ENCODE results near the gene ACSS1. TPM values are rescaled to one million over a fixed set of nuclear protein-coding genes. Genes with fewer than 3 reads are reported as not detected.

Gene ACSS1
- total RNA-seq (2014; rRNA removed; shearing (Covaris generic)), result 3.8 and 4.9 TPM in 2 replicates

- peak in 1 of 2 experiments; percentile 54 for DNase-seq (ENCODE audit: low read depth in 1 of 2, low spot score in 2 of 2)
- Histone ChIP-seq H3K9me3 (replicated peaks) (no peaks in the 10 kb centered on the region), H3K36me3 (no peaks in the 10 kb centered on the region), H3K4me1 (replicated peaks) (peaks cover 24% of the 10 kb centered on the region), H3K27me3 (replicated peaks) (no peaks in the 10 kb centered on the region; the same call in 1 of the 2 replicates), H3K4me3 (peak within 1 kb of the TSS; percentile 61), H3K27ac (peak within 1 kb of the TSS; percentile 42)
These were observed at the start of gene ACSS1 for GRCh38 chr20:25058051-25058846. TSS of gene ACSS1 (minus strand) at chr20:25058139. CDS start at chr20:25058102, 37 bp downstream.

DNA sequence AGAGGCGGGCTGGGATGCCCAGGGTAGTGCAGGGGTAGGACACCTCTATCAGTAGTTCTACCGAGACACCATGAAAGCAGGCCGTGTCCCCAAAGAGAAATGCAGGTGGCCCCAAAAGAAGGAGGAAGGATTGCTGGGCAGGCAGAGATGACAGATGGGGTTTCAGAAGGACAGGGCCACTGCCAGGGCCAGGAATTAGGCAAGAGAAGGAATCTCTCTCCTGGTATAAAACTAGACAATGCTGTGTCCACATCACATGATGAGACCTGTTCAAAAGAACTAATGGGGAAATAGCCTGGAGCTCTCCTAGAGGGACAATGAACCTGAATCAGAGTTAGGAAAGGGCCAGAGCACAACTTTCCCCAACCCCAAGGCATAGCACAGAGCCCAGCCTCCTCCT lies 45.6 kb upstream of the ACSS1 start:
- Histone ChIP-seq H3K27ac (no peak overlapping the region), H3K4me3 (no peak overlapping the region), H3K9me3 (replicated peaks) (no peaks in the 10 kb centered on the region), H3K27me3 (replicated peaks) (no peaks in the 10 kb centered on the region), H3K4me1 (replicated peaks) (peaks cover 12% of the 10 kb centered on the region), H3K36me3 (no peaks in the 10 kb centered on the region)
- DNase-seq (ENCODE audit: low read depth in 1 of 2, low spot score in 2 of 2), result no peak

DNA sequence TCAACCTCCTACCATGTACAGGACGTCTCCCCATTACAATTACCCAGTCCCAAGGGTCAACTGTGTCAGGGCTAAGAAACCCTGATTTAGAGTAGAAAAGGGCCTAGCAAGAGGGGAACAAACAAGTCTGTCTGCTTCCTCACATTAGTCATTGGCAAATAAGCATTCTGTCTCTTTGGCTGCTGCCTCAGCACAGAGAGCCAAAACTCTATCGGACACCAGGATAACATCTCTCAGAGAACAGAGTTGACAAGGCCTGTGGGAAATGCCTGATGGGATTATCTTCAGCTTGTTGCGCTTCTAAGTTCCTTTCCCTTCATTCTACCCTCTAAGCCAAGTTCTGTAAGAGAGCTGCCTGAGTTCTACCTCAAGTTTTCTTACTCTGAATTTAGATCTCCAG lies 43.0 kb upstream of the ACSS1 start:
- H3K36me3 ChIP-seq, result no peaks in the 10 kb centered on the region
- H3K4me1 ChIP-seq (replicated peaks), result peaks cover 22% of the 10 kb centered on the region
- no peaks in the 10 kb centered on the region for H3K9me3 ChIP-seq (replicated peaks)
- H3K27ac ChIP-seq, result peak overlapping the region; percentile 59
- H3K4me3 ChIP-seq, result no peak overlapping the region
- no peaks in the 10 kb centered on the region for H3K27me3 ChIP-seq (replicated peaks)
- DNase-seq (ENCODE audit: low read depth in 1 of 2, low spot score in 2 of 2), result no peak

GRCh38 chr20:25099601-25100140 lies 41.7 kb upstream of the ACSS1 start:
- H3K27me3 ChIP-seq (replicated peaks), result no peaks in the 10 kb centered on the region

GRCh38 chr20:25097498-25097897 lies 39.6 kb upstream of the ACSS1 start:
- H3K27ac ChIP-seq, result no peak overlapping the region
- no peaks in the 10 kb centered on the region for H3K27me3 ChIP-seq (replicated peaks)
- H3K9me3 ChIP-seq (replicated peaks), result no peaks in the 10 kb centered on the region
- peak in 1 of 2 experiments; percentile 54 for DNase-seq (ENCODE audit: low read depth in 1 of 2, low spot score in 2 of 2)
- no peak overlapping the region for H3K4me3 ChIP-seq
- peaks cover 22% of the 10 kb centered on the region for H3K4me1 ChIP-seq (replicated peaks)
- no peaks in the 10 kb centered on the region for H3K36me3 ChIP-seq

More at GRCh38 chr20:25099601-25100140, 41.7 kb upstream of the ACSS1 start:
- no peak for DNase-seq (ENCODE audit: low read depth in 1 of 2, low spot score in 2 of 2)
- Histone ChIP-seq H3K36me3 (no peaks in the 10 kb centered on the region), H3K9me3 (replicated peaks) (no peaks in the 10 kb centered on the region), H3K27ac (no peak overlapping the region), H3K4me1 (replicated peaks) (peaks cover 22% of the 10 kb centered on the region), H3K4me3 (no peak overlapping the region)

GRCh38 chr20:25090492-25091429 lies 32.8 kb upstream of the ACSS1 start:
- Histone ChIP-seq H3K36me3 (no peaks in the 10 kb centered on the region), H3K4me1 (replicated peaks) (no peaks in the 10 kb centered on the region), H3K27ac (no peak overlapping the region), H3K27me3 (replicated peaks) (peaks cover 3% of the 10 kb centered on the region; the same call in 1 of the 2 replicates), H3K9me3 (replicated peaks) (no peaks in the 10 kb centered on the region), H3K4me3 (no peak overlapping the region)
- DNase-seq (ENCODE audit: low read depth in 1 of 2, low spot score in 2 of 2), result no peak

DNA sequence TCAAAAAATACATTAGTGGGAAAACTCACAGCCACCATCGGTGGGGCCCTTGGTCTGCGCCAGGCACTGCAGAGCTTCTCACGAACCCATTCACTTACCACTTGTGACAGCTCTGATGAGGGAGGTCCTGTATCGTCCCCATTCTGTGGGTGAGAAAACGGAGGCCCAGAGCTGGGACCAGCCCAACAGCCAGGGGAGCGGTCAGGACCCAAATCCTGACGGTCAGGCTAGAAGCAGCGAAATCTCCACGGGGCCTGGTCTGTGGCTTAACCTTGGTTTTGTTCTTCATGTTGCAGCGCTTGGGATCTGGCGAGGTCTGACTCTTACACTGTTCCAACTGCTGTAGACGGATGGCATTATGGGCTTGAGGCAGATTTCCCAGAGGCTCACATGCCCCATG lies 31.7 kb upstream of the ACSS1 start:
- no peak overlapping the region for H3K27ac ChIP-seq
- peaks cover 11% of the 10 kb centered on the region for H3K27me3 ChIP-seq (replicated peaks)
- H3K9me3 ChIP-seq (replicated peaks), result no peaks in the 10 kb centered on the region
- no peak for DNase-seq (ENCODE audit: low read depth in 1 of 2, low spot score in 2 of 2)
- H3K4me3 ChIP-seq, result no peak overlapping the region
- no peaks in the 10 kb centered on the region for H3K4me1 ChIP-seq (replicated peaks)
- H3K36me3 ChIP-seq, result no peaks in the 10 kb centered on the region

GRCh38 chr20:25089096-25089495 lies 31.2 kb upstream of the ACSS1 start:
- Histone ChIP-seq H3K27me3 (replicated peaks) (peaks cover 16% of the 10 kb centered on the region), H3K36me3 (no peaks in the 10 kb centered on the region), H3K4me1 (replicated peaks) (no peaks in the 10 kb centered on the region), H3K4me3 (no peak overlapping the region), H3K27ac (no peak overlapping the region), H3K9me3 (replicated peaks) (peaks cover 3% of the 10 kb centered on the region)
- DNase-seq (ENCODE audit: low read depth in 1 of 2, low spot score in 2 of 2), result no peak

DNA sequence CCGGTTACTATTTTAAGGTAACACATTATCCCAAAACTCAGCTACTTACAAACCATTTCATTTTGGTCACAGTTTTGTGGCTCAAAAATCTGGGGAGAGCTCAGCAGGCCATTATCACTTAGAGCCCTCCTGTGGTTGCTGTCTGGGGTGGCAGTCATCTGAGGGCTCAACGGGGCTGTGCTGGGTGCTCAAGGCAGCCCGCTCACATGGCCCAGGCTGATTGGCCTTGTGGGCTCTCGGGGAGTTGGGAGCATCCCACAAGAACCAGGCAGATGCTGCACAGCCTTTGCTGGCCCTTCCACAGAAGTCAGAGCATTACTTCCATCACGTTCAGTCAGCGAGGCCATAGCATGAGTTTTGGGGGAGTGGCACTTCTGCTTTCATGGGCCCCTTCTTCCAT lies 30.3 kb upstream of the ACSS1 start:
- Histone ChIP-seq H3K27ac (no peak overlapping the region), H3K27me3 (replicated peaks) (peaks cover 25% of the 10 kb centered on the region), H3K4me3 (no peak overlapping the region), H3K4me1 (replicated peaks) (0 out of 2 replicates have a peak, but pooled peaks cover 4% of the 10 kb centered on the region), H3K9me3 (replicated peaks) (peaks cover 12% of the 10 kb centered on the region), H3K36me3 (no peaks in the 10 kb centered on the region)
- no peak for DNase-seq (ENCODE audit: low read depth in 1 of 2, low spot score in 2 of 2)

- 0 out of 2 replicates have a peak, but pooled peaks cover 4% of the 10 kb centered on the region for H3K4me1 ChIP-seq (replicated peaks)
- peaks cover 15% of the 10 kb centered on the region for H3K9me3 ChIP-seq (replicated peaks)
- no peaks in the 10 kb centered on the region for H3K36me3 ChIP-seq
- H3K4me3 ChIP-seq, result no peak overlapping the region
- peaks cover 32% of the 10 kb centered on the region for H3K27me3 ChIP-seq (replicated peaks)
- DNase-seq (ENCODE audit: low read depth in 1 of 2, low spot score in 2 of 2), result no peak
- no peak overlapping the region for H3K27ac ChIP-seq
These were observed 29.4 kb upstream of the ACSS1 start for GRCh38 chr20:25087186-25087929.

DNA sequence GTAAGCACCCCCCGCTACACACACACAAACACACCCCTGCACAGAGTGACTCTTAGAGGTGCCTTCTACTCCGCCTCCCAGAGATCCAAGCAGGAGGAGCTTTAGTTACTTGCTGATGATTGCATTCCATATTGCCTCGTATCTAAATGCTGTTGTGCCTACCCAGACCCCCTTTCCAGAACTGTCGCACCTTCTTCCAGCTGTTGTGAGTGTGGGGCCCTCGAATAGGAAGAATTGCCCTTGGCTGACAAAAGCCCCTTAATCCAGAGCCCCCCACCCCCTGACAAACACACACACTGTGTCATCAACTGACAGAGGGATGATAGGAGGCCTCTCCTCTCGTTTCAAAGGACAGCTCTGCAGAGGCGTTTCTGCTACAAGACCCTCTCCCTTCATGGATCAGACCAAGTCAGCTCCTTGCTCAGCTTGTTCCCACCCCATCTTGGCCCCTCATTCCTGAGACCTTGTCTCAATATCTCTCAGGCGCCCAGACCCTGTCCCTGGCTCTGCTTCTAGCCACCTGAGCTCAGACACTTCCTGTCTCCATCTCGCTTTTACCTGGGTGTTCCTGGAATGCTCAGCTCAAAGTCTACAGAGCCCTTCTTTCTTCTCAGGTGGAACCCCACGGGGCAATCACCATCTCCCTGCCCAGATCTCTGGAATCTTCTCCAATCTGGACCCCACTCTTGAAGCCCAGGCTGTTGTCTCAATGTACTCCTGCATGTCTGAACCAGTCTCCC lies 28.0 kb upstream of the ACSS1 start:
- no peak for DNase-seq (ENCODE audit: low read depth in 1 of 2, low spot score in 2 of 2)
- Histone ChIP-seq H3K36me3 (no peaks in the 10 kb centered on the region), H3K27ac (no peak overlapping the region), H3K9me3 (replicated peaks) (peaks cover 18% of the 10 kb centered on the region), H3K27me3 (replicated peaks) (peaks cover 43% of the 10 kb centered on the region), H3K4me1 (replicated peaks) (peaks cover 11% of the 10 kb centered on the region), H3K4me3 (no peak overlapping the region)

- peaks cover 18% of the 10 kb centered on the region for H3K9me3 ChIP-seq (replicated peaks)
- no peak overlapping the region for H3K27ac ChIP-seq
- peaks cover 11% of the 10 kb centered on the region for H3K4me1 ChIP-seq (replicated peaks)
- H3K4me3 ChIP-seq, result no peak overlapping the region
- no peaks in the 10 kb centered on the region for H3K36me3 ChIP-seq
- peaks cover 56% of the 10 kb centered on the region for H3K27me3 ChIP-seq (replicated peaks)
- DNase-seq (ENCODE audit: low read depth in 1 of 2, low spot score in 2 of 2), result peak in 1 of 2 experiments; percentile 41
These were observed 26.8 kb upstream of the ACSS1 start for GRCh38 chr20:25084626-25085187.

All from SJSA1 (cell line).